GM12878 (cell line): ENCODE results near the gene CHAT. TPM values are rescaled to one million over a fixed set of nuclear protein-coding genes. Genes with fewer than 3 reads are reported as not detected.

Source experiments
- ATAC-seq: fragments of 200-7000 bp; cut with Tn5 transposase; 3 replicates; pipeline ENCODE4 v1.9.1; 2020; ENCODE audit warnings: mild to moderate bottlenecking, moderate library complexity
- BruUV-seq: library from RNA; stranded (reverse); fragments of 400-500 nt; replicated peaks from 2 replicates; lab custom pipeline; 2021; lab: Mats Ljungman, UMichigan
- CTCF ChIA-PET: fragments of 300-600 bp; sonication (Branson Sonifier 250); formaldehyde crosslinking; extraction: SDS; loops from one replicate; lab custom pipeline; 2021; ENCODE audit warnings: inconsistent platforms; lab: Yijun Ruan, JAX
- POLR2A ChIA-PET: fragments of 350-600 bp; formaldehyde crosslinking; extraction: SDS; loops from one replicate; lab custom pipeline; 2021; ENCODE audit warnings: inconsistent platforms; lab: Charles Lee
- RAD21 ChIA-PET: fragments of 300-600 bp; sonication (Branson Sonifier 250); formaldehyde crosslinking; loops from one replicate; lab custom pipeline; 2023; ENCODE audit warnings: antibody characterized with exemption; ENCODE audit not compliant: unreplicated experiment; lab: Charles Lee
- SMC1A ChIA-PET: fragments of 300-600 bp; sonication (Branson Sonifier 250); formaldehyde crosslinking; loops from one replicate; lab custom pipeline; 2023; ENCODE audit not compliant: unreplicated experiment, uncharacterized antibody; lab: Charles Lee
- DNase-seq: peaks from one replicate; pipeline ENCODE4 v3.0.0-alpha.2; 2011; ENCODE audit warnings: low read depth, low spot score
- FAIRE-seq: peaks from 3 replicates; lab custom pipeline; 2011; peaks lifted over from hg19 to GRCh38; lab: Jason Lieb, UNC
- H2AFZ ChIP-seq: 2 replicates; pipeline ENCODE4 v1.6.0; 2011; ENCODE audit warnings: low read depth, low read length, control low read depth; ENCODE audit not compliant: control insufficient read depth
- H3K27ac ChIP-seq: 2 replicates; pipeline ENCODE4 v1.5.1; 2011; ENCODE audit warnings: control low read depth; ENCODE audit not compliant: control insufficient read depth, insufficient read depth
- H3K27me3 ChIP-seq, 2 experiments: replicated peaks in 1 of 2; 2 replicates each; pipeline versions ENCODE4 v1.6.0 to v1.6.1; 2011; ENCODE audit warnings: low read length in 1 of 2; ENCODE audit not compliant: control insufficient read depth in 2 of 2, insufficient read depth in 2 of 2
- H3K36me3 ChIP-seq, 2 experiments: 2 replicates each; pipeline ENCODE4 v1.5.1; 2011; ENCODE audit warnings: low read length in 1 of 2; ENCODE audit not compliant: control insufficient read depth in 2 of 2, insufficient read depth in 2 of 2
- H3K4me1 ChIP-seq: 2 replicates; pipeline ENCODE4 v1.6.1; 2011; ENCODE audit warnings: mild to moderate bottlenecking, low read length, moderate library complexity, mixed read lengths; ENCODE audit not compliant: control insufficient read depth, insufficient read depth
- H3K4me2 ChIP-seq: 2 replicates; pipeline ENCODE4 v1.6.0; 2011; ENCODE audit warnings: control low read depth; ENCODE audit not compliant: control insufficient read depth, insufficient read depth
- H3K4me3 ChIP-seq: fragments of 200-600 bp; sonication (generic); 2 replicates; pipeline ENCODE4 v1.5.1; 2016
- H3K79me2 ChIP-seq: 2 replicates; pipeline ENCODE4 v1.6.0; 2011; ENCODE audit warnings: low read length; ENCODE audit not compliant: control insufficient read depth, insufficient read depth
- H3K9ac ChIP-seq: 2 replicates; pipeline ENCODE4 v1.8.0; 2011; ENCODE audit warnings: low read length, control low read depth, mixed read lengths; ENCODE audit not compliant: control insufficient read depth, insufficient read depth
- H3K9me3 ChIP-seq: replicated peaks from 3 replicates; pipeline ENCODE4 v1.5.1; 2011; ENCODE audit warnings: mild to moderate bottlenecking, low read length; ENCODE audit not compliant: control insufficient read depth, insufficient read depth
- H4K20me1 ChIP-seq: 2 replicates; pipeline ENCODE4 v1.6.0; 2011; ENCODE audit not compliant: control insufficient read depth, insufficient read depth
- LARP7 ChIP-seq: fragments of 450-650 bp; IDR thresholded peaks from 2 replicates; pipeline ENCODE4 v1.6.1; 2017; ENCODE audit warnings: mild to moderate bottlenecking
- MEF2A ChIP-seq: IDR thresholded peaks from 2 replicates; pipeline ENCODE4 v1.6.1; 2011; ENCODE audit warnings: low read depth, mild to moderate bottlenecking, low read length, moderate library complexity; ENCODE audit not compliant: insufficient read depth
- NFIC ChIP-seq: IDR thresholded peaks from 2 replicates; pipeline ENCODE4 v1.6.1; 2012; ENCODE audit warnings: low read depth, mild to moderate bottlenecking, inconsistent platforms, low read length, moderate library complexity
- RELA ChIP-seq: fragments of 450-650 bp; IDR thresholded peaks from 2 replicates; pipeline ENCODE4 v1.8.0; 2014; ENCODE audit warnings: borderline replicate concordance; ENCODE audit not compliant: partially characterized antibody
- STAT3 ChIP-seq: IDR thresholded peaks from 2 replicates; pipeline ENCODE4 v1.6.1; 2011; ENCODE audit warnings: low read depth, low read length, improper control_type of control experiment
- TCF12 ChIP-seq: IDR thresholded peaks from 2 replicates; pipeline ENCODE4 v1.6.1; 2011; ENCODE audit warnings: low read depth, mild to moderate bottlenecking, low read length
- TCF3 ChIP-seq: IDR thresholded peaks from 2 replicates; pipeline ENCODE4 v1.6.1; 2012; ENCODE audit warnings: low read depth, mild to moderate bottlenecking, low read length, borderline replicate concordance; ENCODE audit not compliant: insufficient read depth
- WGBS: methylation state at CpG from one replicate; pipeline ENCODE4 v1.1.6; 2016; ENCODE audit warnings: low lambda C conversion rate; ENCODE audit not compliant: insufficient replicate concordance, insufficient coverage; ENCODE audit errors: missing lambda C conversion rate; 5-methylcytosine and 5-hydroxymethylcytosine counted together
- in situ Hi-C: fragments of 300-500 bp; cut with MboI; formaldehyde crosslinking; loops from 9 replicates; pipeline ENCODE4 v1.14.3; 2018; ENCODE audit warnings: mixed read lengths
- intact Hi-C: fragments of 100-400 bp; cut with micrococcal nuclease; formaldehyde crosslinking; loops from one replicate; pipeline ENCODE4 v1.14.2; 2022; ENCODE audit not compliant: unreplicated experiment
- polyA plus RNA-seq, 11 experiments: library from polyadenylated mRNA; depleted of rRNA in 4 of 11; unstranded in 6 of 11; stranded (reverse) in 5 of 11; fragments of >200 nt; fragmentation: Nextera tagmentation in 4 of 11; fragmentation: Illumina TruSeq in 1 of 11; extraction: Ambion mirVana in 4 of 11; extraction: Trizol in 1 of 11; gene quantifications; 1 replicate in 1 of 11; 2 replicates in 10 of 11; pipeline versions ENCODE4 v1.2.1 to v1.2.3, GENCODE V29; 2011 to 2016; ENCODE audit warnings: inconsistent platforms in 2 of 11, missing spikeins in 2 of 11, low read depth in 1 of 11
- total RNA-seq, 4 experiments: library from RNA; depleted of rRNA in 3 of 4; stranded (reverse); fragments of >200 nt in 3 of 4; fragmentation: Illumina TruSeq in 1 of 4; extraction: Trizol in 1 of 4; gene quantifications; 2 replicates each; pipeline versions ENCODE4 v1.2.1 to v1.2.3, GENCODE V29; 2013 to 2021
- TF ChIP-seq, protein P1 (sequence below): fragments of 450-650 bp; IDR thresholded peaks from 2 replicates; pipeline ENCODE4 v1.6.1; 2017; ENCODE audit warnings: mild to moderate bottlenecking
- TF ChIP-seq, protein P2 (sequence below): fragments of 450-650 bp; IDR thresholded peaks from 2 replicates; pipeline ENCODE4 v1.6.1; 2017; ENCODE audit warnings: mild to moderate bottlenecking, moderate library complexity
- TF ChIP-seq, protein P3 (sequence below): fragments of 450-650 bp; IDR thresholded peaks from 2 replicates; pipeline ENCODE4 v1.6.1; 2018; ENCODE audit warnings: borderline replicate concordance, mild to moderate bottlenecking; ENCODE audit not compliant: partially characterized antibody

CHAT gene
- total and polyA plus RNA-seq, 10 of the 15 experiments (the other 5 are each of a cell fraction or from before 2014, with no cell fraction given) = not detected

DNA sequence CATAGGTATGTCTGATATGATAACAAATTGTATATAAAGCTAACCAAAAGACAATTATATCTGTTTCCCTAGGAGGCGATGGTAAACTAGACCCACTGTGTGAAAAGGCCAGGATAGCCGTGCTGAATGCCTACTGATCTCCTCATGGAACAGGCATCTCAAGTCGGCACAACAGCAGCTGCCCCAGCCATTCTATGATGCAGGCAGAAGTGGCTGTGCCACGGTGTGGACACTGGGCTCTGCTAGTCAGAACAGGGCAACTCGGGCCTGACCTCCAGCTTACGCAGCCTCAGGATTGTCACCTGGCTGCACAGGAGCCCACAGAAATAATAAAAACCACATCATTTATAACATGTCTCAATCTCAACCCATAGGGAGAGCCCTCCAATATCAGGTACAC lies 80.6 kb downstream of the CHAT start:
- intact Hi-C loops = no loop called here
- 25% methylated on average over 6 of the region's 6 CpGs for WGBS
- POLR2A ChIA-PET = no interaction called here

More for the DNA sequence above, 80.6 kb downstream of the CHAT start:
- ChIA-PET RAD21 (no interaction called here), CTCF (no interaction called here), SMC1A (no interaction called here)
- no peak overlapping the region for H3K4me3 ChIP-seq
- no peaks in the 10 kb centered on the region for H3K9me3 ChIP-seq
- no peak for DNase-seq
- no peaks in the 10 kb centered on the region for H3K36me3 ChIP-seq
- no TSS peak for BruUV-seq
- H3K27me3 ChIP-seq = peaks cover 8 to 10% of the 10 kb centered on the region in 2 experiments
- H3K9ac ChIP-seq = no peak overlapping the region
- no peak overlapping the region for H3K27ac ChIP-seq
- H3K4me2 ChIP-seq = no peak overlapping the region
- no peaks in the 10 kb centered on the region for H3K79me2 ChIP-seq
- in situ Hi-C loops = no loop called here
- H4K20me1 ChIP-seq = no peaks in the 10 kb centered on the region
- TF ChIP-seq TCF12 (no peak), NFIC (no peak), MEF2A (no peak), LARP7 (no peak), STAT3 (no peak), RELA (no peak), TCF3 (no peak)
- TF ChIP-seq, protein P1, sequence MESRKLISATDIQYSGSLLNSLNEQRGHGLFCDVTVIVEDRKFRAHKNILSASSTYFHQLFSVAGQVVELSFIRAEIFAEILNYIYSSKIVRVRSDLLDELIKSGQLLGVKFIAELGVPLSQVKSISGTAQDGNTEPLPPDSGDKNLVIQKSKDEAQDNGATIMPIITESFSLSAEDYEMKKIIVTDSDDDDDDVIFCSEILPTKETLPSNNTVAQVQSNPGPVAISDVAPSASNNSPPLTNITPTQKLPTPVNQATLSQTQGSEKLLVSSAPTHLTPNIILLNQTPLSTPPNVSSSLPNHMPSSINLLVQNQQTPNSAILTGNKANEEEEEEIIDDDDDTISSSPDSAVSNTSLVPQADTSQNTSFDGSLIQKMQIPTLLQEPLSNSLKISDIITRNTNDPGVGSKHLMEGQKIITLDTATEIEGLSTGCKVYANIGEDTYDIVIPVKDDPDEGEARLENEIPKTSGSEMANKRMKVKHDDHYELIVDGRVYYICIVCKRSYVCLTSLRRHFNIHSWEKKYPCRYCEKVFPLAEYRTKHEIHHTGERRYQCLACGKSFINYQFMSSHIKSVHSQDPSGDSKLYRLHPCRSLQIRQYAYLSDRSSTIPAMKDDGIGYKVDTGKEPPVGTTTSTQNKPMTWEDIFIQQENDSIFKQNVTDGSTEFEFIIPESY = no peak
- TF ChIP-seq, protein P2, sequence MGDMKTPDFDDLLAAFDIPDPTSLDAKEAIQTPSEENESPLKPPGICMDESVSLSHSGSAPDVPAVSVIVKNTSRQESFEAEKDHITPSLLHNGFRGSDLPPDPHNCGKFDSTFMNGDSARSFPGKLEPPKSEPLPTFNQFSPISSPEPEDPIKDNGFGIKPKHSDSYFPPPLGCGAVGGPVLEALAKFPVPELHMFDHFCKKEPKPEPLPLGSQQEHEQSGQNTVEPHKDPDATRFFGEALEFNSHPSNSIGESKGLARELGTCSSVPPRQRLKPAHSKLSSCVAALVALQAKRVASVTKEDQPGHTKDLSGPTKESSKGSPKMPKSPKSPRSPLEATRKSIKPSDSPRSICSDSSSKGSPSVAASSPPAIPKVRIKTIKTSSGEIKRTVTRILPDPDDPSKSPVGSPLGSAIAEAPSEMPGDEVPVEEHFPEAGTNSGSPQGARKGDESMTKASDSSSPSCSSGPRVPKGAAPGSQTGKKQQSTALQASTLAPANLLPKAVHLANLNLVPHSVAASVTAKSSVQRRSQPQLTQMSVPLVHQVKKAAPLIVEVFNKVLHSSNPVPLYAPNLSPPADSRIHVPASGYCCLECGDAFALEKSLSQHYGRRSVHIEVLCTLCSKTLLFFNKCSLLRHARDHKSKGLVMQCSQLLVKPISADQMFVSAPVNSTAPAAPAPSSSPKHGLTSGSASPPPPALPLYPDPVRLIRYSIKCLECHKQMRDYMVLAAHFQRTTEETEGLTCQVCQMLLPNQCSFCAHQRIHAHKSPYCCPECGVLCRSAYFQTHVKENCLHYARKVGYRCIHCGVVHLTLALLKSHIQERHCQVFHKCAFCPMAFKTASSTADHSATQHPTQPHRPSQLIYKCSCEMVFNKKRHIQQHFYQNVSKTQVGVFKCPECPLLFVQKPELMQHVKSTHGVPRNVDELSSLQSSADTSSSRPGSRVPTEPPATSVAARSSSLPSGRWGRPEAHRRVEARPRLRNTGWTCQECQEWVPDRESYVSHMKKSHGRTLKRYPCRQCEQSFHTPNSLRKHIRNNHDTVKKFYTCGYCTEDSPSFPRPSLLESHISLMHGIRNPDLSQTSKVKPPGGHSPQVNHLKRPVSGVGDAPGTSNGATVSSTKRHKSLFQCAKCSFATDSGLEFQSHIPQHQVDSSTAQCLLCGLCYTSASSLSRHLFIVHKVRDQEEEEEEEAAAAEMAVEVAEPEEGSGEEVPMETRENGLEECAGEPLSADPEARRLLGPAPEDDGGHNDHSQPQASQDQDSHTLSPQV = no peak
- TF ChIP-seq, protein P3, sequence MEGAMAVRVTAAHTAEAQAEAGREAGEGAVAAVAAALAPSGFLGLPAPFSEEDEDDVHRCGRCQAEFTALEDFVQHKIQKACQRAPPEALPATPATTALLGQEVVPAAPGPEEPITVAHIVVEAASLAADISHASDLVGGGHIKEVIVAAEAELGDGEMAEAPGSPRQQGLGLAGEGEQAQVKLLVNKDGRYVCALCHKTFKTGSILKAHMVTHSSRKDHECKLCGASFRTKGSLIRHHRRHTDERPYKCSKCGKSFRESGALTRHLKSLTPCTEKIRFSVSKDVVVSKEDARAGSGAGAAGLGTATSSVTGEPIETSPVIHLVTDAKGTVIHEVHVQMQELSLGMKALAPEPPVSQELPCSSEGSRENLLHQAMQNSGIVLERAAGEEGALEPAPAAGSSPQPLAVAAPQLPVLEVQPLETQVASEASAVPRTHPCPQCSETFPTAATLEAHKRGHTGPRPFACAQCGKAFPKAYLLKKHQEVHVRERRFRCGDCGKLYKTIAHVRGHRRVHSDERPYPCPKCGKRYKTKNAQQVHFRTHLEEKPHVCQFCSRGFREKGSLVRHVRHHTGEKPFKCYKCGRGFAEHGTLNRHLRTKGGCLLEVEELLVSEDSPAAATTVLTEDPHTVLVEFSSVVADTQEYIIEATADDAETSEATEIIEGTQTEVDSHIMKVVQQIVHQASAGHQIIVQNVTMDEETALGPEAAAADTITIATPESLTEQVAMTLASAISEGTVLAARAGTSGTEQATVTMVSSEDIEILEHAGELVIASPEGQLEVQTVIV = no peak
- no peak for ATAC-seq
- no peak for FAIRE-seq
- no peak overlapping the region for H2AFZ ChIP-seq
- no peaks in the 10 kb centered on the region for H3K4me1 ChIP-seq
